Right atrium auricular region (tissue), 2 donors: Measurements from ENCODE around the gene IFITM10. TPM values are rescaled to one million over a fixed set of nuclear protein-coding genes. Genes with fewer than 3 reads are reported as not detected.
"Not testable (repeated sequence)": the region's sequence is repeated elsewhere in the genome, so short reads cannot be mapped to it uniquely, and the experiment has no call there.

Source experiments
- DNase-seq: peaks from one replicate; pipeline ENCODE4 v3.0.0-alpha.2; 2019; ENCODE audit warnings: low spot score
- H3K27ac ChIP-seq, 2 donors: fragments of 200-600 bp; sonication (generic); 1 replicate in 1 of 2; 2 replicates in 1 of 2; pipeline ENCODE4 v1.5.1; 2016 to 2019
- H3K27me3 ChIP-seq, 2 donors: fragments of 200-600 bp; sonication (generic); one replicate each; pipeline versions ENCODE4 v1.5.1 to v1.6.0; 2017 to 2019
- H3K36me3 ChIP-seq: fragments of 200-600 bp; sonication (generic); one replicate; pipeline ENCODE4 v1.5.1; 2016
- H3K4me1 ChIP-seq, 2 donors: fragments of 200-600 bp; sonication (generic); one replicate each; pipeline versions ENCODE4 v1.5.1 to v1.6.0; 2017 to 2019
- H3K4me3 ChIP-seq, 2 donors: fragments of 200-600 bp; sonication (generic); 1 replicate in 1 of 2; 2 replicates in 1 of 2; pipeline ENCODE4 v1.5.1; 2017 to 2019; ENCODE audit warnings: mild to moderate bottlenecking in 1 of 2, moderate library complexity in 1 of 2
- H3K9me3 ChIP-seq, 2 donors: fragments of 200-600 bp; sonication (generic); one replicate each; pipeline ENCODE4 v1.5.1; 2019
- total RNA-seq, 2 donors: library from RNA; depleted of rRNA; stranded (reverse); fragments of >200 nt; gene quantifications; one replicate each; pipeline ENCODE4 v1.1.0, GENCODE V29; 2016
- TF ChIP-seq, protein P1 (sequence below), 2 donors: fragments of 200-600 bp; sonication (generic); IDR thresholded peaks; one replicate each; pipeline ENCODE4 v1.5.1; 2019; ENCODE audit warnings: antibody characterized with exemption in 2 of 2

IFITM10 gene
- total RNA-seq, 2 donors from 2014 or later: 0.37 to 0.47 TPM

DNA sequence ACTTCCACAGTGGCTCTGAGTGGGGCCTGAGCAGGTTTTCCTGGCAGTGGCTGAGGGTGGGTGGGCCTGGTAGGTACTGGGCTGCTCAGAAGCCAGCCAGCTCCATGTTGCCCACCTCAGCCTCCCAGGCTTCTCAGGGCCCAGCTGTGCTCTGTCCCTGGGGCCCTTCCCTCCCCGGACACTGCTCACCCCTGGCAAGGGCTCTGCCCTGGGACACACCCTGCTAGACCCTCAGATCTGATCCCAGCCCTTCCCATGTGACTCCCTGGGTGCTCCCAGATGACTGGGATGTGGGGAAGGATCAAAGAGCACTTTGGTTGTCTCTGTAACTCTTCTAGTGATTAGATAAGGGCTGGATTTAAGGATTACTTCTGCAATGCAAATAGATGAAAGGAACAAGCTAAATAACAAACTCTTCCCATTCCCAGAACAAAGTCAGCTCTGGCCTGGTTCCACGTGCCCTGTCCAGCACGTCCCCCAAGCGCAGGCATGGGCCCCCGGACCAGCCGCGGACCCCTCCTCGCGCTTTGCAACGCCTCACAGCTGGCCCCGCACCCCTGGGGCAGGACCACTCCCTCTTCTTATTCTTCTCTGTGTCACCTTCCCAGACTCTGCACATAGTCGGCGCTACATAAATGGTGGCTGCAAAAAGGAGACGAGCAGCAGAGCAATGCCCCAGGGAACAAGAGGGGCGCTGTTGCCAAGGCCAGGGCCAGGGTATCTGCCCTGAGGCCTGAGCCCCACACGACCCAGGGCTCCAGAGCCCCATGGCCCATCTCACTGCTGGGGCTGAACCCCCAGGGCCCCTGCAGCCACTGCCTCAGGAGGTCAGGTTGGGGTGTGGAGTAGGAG, 59.1 kb downstream of the IFITM10 start:
- TF ChIP-seq, protein P1, sequence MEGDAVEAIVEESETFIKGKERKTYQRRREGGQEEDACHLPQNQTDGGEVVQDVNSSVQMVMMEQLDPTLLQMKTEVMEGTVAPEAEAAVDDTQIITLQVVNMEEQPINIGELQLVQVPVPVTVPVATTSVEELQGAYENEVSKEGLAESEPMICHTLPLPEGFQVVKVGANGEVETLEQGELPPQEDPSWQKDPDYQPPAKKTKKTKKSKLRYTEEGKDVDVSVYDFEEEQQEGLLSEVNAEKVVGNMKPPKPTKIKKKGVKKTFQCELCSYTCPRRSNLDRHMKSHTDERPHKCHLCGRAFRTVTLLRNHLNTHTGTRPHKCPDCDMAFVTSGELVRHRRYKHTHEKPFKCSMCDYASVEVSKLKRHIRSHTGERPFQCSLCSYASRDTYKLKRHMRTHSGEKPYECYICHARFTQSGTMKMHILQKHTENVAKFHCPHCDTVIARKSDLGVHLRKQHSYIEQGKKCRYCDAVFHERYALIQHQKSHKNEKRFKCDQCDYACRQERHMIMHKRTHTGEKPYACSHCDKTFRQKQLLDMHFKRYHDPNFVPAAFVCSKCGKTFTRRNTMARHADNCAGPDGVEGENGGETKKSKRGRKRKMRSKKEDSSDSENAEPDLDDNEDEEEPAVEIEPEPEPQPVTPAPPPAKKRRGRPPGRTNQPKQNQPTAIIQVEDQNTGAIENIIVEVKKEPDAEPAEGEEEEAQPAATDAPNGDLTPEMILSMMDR (IDR thresholded peaks at IDR 0.05): no peak
- no peaks in the 10 kb centered on the region for H3K36me3 ChIP-seq

DNA sequence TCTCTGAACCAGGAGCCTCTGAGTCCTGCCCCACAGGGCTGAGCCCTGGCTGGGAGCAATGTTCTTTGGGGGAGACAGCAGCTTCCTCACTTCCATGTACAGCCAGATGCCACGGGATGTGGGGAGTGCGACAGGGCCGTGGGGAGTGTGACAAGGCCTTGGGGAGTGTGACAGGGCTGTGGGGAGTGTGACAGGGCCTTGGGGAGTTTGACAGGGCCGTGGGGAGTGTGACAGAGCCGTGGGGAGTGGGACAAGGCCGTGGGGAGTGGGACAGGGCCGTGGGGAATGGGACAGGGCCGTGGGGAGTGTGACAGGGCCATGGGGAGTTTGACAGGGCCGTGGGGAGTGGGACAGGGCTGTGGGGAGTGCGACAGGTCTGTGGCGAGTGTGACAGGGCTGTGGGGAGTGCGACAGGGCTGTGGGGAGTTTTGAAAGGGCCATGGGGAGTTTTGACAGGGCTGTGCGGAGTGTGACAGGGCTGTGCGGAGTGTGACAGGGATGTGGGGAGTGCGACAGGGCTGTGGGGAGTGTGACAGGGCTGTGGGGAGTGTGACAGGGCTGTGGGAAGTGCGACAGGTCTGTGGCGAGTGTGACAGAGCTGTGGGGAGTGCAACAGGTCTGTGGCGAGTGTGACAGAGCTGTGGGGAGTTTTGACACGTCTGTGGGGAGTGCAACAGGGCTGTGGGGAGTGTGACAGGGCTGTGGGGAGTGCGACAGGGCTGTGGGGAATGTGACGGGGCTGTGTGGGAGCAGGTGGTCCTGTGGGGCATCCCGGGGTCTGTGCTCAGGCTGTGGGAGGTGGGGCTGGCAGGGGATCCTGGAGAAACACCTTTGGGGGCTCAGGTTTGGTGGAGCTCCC, 60.0 kb downstream of the IFITM10 start:
- Histone ChIP-seq H3K36me3 (no peaks in the 10 kb centered on the region), H3K27ac (no peak overlapping the region), H3K4me1 (peaks cover 0 to 16% of the 10 kb centered on the region in 2 donors), H3K4me3 (no peak overlapping the region), H3K9me3 (no peaks in the 10 kb centered on the region), H3K27me3 (no peaks in the 10 kb centered on the region)
- TF ChIP-seq, protein P1 (IDR thresholded peaks at IDR 0.05): no peak
- no peak for DNase-seq

More for the DNA sequence above, 59.1 kb downstream of the IFITM10 start:
- DNase-seq: no peak
- Histone ChIP-seq H3K27ac (no peak overlapping the region), H3K27me3 (no peaks in the 10 kb centered on the region), H3K4me3 (no peak overlapping the region), H3K9me3 (no peaks in the 10 kb centered on the region), H3K4me1 (peaks cover 0 to 16% of the 10 kb centered on the region in 2 donors)

DNA sequence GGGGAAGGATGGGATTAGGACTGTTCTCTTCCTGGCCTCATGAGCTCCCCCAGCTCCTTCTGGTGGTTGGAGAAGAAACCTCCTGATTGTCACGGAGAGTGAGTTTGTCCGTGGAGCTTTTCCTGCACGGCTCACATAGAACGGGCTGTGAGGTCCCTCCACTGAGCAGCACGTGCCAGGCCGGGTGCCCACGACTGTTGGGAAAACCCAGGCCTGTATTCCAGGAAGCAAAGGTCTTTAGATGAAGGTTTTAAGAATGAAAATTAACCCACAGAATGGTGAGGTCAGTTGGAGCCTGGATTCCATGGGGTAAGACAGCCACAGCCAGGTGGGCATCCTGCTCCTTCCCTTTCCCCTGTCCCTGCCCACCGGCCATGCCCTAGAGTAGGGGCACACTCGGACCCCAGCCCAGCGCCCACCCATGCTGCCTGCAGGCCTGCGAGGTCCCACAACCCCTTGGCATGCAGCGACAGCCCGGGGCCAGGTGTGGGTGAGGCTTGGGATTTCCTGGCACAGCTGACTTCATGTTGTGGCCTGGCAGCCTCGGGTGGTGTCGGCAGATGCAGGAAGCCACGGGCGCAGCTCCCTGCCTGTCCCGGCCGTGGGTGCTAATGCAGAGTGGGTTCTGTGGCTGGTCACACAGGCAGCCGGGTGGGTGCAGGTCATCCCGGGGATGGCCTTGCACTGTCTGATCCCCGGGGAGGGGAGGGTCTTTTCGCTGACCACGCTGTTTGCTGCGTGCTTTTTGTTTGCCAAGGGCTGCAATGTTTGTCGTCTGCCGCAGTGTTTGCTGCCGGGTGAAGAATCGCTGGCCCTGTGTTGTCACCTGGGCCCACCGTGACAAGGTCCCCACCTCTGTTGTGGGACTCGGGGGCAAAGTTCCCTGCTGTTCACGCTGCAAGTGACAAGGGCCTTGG, 60.9 kb downstream of the IFITM10 start:
- not testable (repeated sequence) for H3K9me3 ChIP-seq, H3K4me3 ChIP-seq, DNase-seq, H3K36me3 ChIP-seq, H3K27me3 ChIP-seq, H3K27ac ChIP-seq
- peaks cover 0 to 16% of the 10 kb centered on the region in 2 donors for H3K4me1 ChIP-seq

DNA sequence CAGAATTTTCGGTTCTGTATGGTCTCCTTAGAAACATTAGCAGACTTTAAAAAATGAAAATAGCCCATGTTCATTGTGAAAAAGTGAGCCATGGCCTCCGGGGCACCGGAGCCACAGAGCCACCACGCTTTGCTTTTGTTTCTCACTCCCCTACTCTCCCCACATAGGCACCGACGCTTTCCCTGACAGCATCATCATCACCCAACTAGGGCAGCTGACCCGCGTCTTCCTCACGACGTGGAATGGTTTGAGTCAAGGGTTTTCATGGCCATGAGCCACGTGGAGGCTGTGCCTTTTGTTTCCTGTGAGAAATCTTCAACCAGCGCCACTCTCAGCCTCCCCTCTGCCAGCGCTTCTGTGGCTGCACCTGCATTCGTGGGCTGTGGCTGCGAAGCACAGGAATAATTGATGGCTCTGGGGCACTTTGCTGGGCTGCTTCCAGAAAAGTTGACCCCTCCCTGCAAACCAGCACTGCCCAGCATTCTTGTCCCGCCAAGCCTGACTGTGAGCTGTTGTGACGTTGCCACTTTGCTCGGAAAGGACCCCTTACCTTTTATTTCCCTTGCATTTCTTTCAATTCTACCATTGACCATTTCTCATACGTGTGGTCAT, 62.0 kb downstream of the IFITM10 start:
- DNase-seq, H3K27me3 ChIP-seq, H3K9me3 ChIP-seq: not testable (repeated sequence)

DNA sequence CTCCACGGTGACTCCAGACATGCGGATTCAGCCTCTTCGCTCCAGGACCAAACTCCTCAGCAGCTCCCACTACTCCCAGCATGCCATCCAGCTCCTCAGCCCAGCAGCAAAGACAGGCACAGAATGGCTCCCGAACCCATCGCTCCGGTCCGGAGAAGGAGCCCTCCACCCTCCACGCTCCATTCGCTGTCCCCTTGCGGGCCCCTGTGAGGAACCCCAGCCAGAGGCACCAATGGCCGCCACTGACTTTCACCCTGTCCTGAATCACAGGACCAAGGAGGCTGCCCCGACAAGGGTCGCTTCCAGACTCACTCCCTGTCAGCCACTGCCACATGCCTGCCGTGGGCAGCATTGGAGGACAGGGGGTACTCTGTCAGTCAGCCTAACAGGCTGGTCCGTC, 64.2 kb downstream of the IFITM10 start:
- not testable (repeated sequence) for DNase-seq, H3K36me3 ChIP-seq, H3K27me3 ChIP-seq, H3K4me1 ChIP-seq, H3K9me3 ChIP-seq, H3K27ac ChIP-seq, H3K4me3 ChIP-seq

More for the DNA sequence above, 62.0 kb downstream of the IFITM10 start:
- not testable (repeated sequence) for H3K4me3 ChIP-seq, H3K36me3 ChIP-seq, H3K4me1 ChIP-seq, H3K27ac ChIP-seq

DNA sequence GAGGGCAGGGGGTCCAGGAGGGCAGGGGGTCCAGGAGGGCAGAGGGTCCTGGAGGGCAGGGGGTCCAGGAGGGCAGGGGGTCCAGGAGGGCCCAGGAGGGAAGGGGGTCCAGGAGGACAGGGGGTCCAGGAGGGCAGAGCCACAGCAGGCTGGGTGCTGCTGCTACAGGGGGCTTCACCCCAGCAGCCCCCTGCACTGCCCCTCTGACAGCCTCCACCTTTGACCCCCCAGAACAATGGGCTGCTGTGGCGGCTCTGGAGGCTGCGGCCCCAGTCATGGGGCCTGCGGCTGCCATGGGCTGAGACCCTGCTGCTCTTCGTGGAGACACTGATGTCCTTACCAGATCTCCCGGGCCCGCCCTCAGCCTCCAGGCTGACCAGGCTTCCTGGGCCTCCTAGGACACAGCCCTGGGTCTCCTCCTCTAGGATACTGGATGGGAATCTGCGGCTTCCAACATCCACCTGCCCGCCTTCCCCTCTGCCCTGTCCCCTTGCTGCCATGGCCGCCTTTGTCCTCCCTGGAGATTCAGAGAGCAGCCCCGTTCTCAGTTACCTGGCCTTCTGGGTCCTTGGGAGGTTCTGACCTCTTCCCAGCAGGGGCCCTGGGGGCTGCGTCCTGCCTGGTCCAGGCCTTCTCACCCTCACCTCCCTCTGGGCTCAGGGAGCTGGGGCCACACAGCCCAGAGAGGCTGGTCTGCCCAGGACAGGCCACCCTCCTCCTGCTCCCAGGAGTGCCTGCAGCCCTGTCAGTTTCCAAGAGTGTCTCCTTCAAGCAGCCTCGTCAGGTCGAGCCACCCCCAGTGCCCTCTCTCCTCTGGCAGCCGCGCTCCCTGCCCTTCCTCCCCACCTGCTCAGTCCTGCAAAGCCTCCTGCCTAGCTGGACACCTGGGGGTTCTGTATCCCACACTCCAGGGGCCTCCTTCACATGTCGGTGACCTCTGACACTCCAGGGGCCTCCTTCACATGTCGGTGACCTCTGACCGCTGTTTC, 65.2 kb downstream of the IFITM10 start:
- H3K36me3 ChIP-seq, H3K27me3 ChIP-seq, H3K9me3 ChIP-seq, DNase-seq, H3K27ac ChIP-seq, H3K4me3 ChIP-seq, H3K4me1 ChIP-seq: not testable (repeated sequence)

DNA sequence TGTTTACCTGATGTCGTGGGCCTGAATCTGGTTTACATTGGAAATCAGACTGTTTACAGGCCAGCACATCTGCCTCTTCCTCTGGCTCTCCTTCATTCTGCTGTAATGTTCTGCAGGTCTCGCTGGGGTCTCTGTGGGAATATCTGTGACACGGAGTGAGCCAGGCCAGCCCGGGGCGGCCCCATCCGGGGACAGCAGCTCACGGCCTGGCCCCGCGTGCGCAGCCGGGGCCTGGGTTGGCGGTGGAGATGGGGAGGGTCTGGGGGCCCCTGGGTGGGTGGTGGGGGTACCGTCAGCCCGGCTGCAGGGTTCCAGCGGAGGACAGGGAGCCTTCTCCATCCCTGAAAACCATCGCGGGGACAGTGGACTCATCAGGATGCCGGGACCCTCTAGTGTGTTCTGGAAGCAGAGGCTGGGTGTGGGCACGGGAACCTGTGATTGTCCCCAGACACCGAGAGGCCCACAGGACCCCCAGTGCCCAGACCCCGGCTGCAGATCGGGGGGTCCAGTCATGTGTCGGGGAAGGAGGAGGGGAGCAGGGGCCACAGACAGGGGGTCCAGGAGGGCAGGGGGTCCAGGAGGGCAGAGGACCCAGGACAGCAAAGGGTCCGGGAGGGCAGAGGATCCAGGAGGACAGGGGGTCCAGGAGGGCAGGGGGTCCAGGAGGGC, 66.4 kb downstream of the IFITM10 start:
- not testable (repeated sequence) for H3K27me3 ChIP-seq, H3K27ac ChIP-seq, H3K36me3 ChIP-seq, DNase-seq, H3K9me3 ChIP-seq, H3K4me1 ChIP-seq, H3K4me3 ChIP-seq

DNA sequence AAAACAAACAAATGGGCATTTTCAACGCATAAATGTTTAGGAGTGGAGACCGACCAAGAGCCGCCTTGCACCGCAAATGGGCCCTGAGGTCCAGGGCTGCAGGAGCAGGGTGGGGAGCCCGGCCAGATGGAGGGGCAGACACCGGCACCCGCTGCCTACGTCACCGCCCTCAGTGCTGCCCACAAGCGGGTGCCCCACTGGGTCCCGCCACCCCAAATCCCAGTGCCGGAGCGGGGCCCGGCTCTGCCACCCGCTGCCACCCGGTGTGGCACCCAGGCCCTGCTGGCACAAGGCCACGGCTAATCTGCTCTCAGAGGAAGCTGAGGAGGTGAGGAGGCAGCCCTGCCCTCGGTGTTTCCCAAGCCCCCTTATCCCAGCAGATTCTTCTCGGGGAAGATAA, 67.2 kb downstream of the IFITM10 start:
- DNase-seq, H3K4me3 ChIP-seq, H3K4me1 ChIP-seq, H3K27ac ChIP-seq, H3K27me3 ChIP-seq, H3K9me3 ChIP-seq, H3K36me3 ChIP-seq: not testable (repeated sequence)
